MCF 10A (cell line): ENCODE data around the gene KLHL36. TPM values are rescaled to one million over a fixed set of nuclear protein-coding genes. Genes with fewer than 3 reads are reported as not detected.
A peak's percentile ranks its signal among the peaks of the same experiment; 100 is the strongest.

Source experiments
- BruUV-seq: library from RNA; stranded (reverse); fragments of 400-500 nt; replicated peaks from 2 replicates; lab custom pipeline; 2021; lab: Mats Ljungman, UMichigan
- CTCF ChIA-PET: fragments of 300-600 bp; sonication (Branson Sonifier 250); formaldehyde crosslinking; extraction: SDS; loops from one replicate; lab custom pipeline; 2021; ENCODE audit warnings: antibody characterized with exemption, inconsistent platforms; lab: Yijun Ruan, JAX
- POLR2A ChIA-PET: fragments of 300-600, 350-650 bp; sonication (Branson Sonifier 250); formaldehyde crosslinking; extraction: SDS; loops from one replicate; lab custom pipeline; 2020; ENCODE audit warnings: antibody characterized with exemption, inconsistent platforms; lab: Yijun Ruan, JAX
- DNase-seq: peaks from one replicate; pipeline ENCODE4 v3.0.0-alpha.2; 2018; ENCODE audit not compliant: unreplicated experiment
- H3K27ac Mint-ChIP-seq: one replicate; pipeline ENCODE4 v1.8.0; 2022; ENCODE audit warnings: mild to moderate bottlenecking, low read depth, mixed read lengths; ENCODE audit not compliant: unreplicated experiment
- H3K27me3 Mint-ChIP-seq: one replicate; pipeline ENCODE4 v1.8.0; 2022; ENCODE audit warnings: mixed read lengths; ENCODE audit not compliant: insufficient read depth, unreplicated experiment
- H3K36me3 Mint-ChIP-seq: one replicate; pipeline ENCODE4 v1.8.0; 2022; ENCODE audit warnings: mild to moderate bottlenecking, moderate library complexity, mixed read lengths; ENCODE audit not compliant: insufficient read depth, unreplicated experiment
- H3K4me1 Mint-ChIP-seq: one replicate; pipeline ENCODE4 v1.8.0; 2022; ENCODE audit warnings: mixed read lengths; ENCODE audit not compliant: insufficient read depth, unreplicated experiment
- H3K4me3 Mint-ChIP-seq: one replicate; pipeline ENCODE4 v1.8.0; 2022; ENCODE audit warnings: mild to moderate bottlenecking, moderate library complexity, mixed read lengths; ENCODE audit not compliant: unreplicated experiment
- H3K9me3 Mint-ChIP-seq: one replicate; pipeline ENCODE4 v1.8.0; 2022; ENCODE audit warnings: mixed read lengths; ENCODE audit not compliant: unreplicated experiment
- intact Hi-C: fragments of 100-400 bp; cut with micrococcal nuclease; formaldehyde crosslinking; loops from 2 replicates; pipeline ENCODE4 v1.14.1; 2022
- total RNA-seq: library from RNA; stranded (reverse); gene quantifications from 2 replicates; pipeline ENCODE4 v1.2.3, GENCODE V29; 2022
- TF ChIP-seq, protein P1 (sequence below): fragments of 200-600 bp; IDR thresholded peaks from one replicate; pipeline ENCODE4 v1.8.0; 2022; ENCODE audit warnings: antibody characterized with exemption, mild to moderate bottlenecking; ENCODE audit not compliant: unreplicated experiment

KLHL36 gene
- total RNA-seq, 1 experiment from 2014 or later, result 38.4 TPM

DNA sequence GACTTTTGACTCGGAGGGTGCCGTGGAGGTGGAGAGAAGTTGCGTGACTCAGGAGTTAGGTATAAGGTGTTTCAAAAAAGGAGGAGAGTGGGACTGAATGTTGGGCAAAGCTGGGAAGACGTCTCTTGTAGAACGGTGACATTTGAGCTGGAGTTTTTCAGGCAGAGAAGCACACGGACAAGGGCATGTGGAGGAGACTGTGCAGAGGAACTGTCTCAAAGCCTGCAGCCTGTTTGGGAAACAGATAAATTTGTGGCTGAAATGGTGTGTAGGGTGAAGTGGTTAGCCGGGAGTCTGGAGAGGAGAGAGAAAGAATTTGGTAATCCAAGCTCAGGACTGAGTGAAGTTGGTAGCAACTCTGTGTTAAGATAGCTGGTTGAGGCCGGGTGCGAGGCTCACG lies 61.3 kb downstream of the KLHL36 start:
- no peaks in the 10 kb centered on the region for H3K9me3 Mint-ChIP-seq
- peaks cover 44% of the 10 kb centered on the region for H3K4me1 Mint-ChIP-seq
- no peaks in the 10 kb centered on the region for H3K27me3 Mint-ChIP-seq
- POLR2A ChIA-PET, result interaction anchor here (1.2 to 1.5 kb wide), 2 partner anchors 9 to 13 kb away, joined by 3 to 5 read pairs; no protein-coding TSS in a partner anchor
- peak overlapping the region; percentile 28 for H3K27ac Mint-ChIP-seq
- H3K36me3 Mint-ChIP-seq, result peaks cover 33% of the 10 kb centered on the region
- intact Hi-C loops, result no loop called here
- CTCF ChIA-PET, result interaction anchor here (0.6 to 1.2 kb wide), 4 partner anchors 10 to 259 kb away, joined by 3 to 6 read pairs (median 4); no protein-coding TSS in a partner anchor
- no peak overlapping the region for H3K4me3 Mint-ChIP-seq
- DNase-seq, result no peak
- TF ChIP-seq, protein P1, sequence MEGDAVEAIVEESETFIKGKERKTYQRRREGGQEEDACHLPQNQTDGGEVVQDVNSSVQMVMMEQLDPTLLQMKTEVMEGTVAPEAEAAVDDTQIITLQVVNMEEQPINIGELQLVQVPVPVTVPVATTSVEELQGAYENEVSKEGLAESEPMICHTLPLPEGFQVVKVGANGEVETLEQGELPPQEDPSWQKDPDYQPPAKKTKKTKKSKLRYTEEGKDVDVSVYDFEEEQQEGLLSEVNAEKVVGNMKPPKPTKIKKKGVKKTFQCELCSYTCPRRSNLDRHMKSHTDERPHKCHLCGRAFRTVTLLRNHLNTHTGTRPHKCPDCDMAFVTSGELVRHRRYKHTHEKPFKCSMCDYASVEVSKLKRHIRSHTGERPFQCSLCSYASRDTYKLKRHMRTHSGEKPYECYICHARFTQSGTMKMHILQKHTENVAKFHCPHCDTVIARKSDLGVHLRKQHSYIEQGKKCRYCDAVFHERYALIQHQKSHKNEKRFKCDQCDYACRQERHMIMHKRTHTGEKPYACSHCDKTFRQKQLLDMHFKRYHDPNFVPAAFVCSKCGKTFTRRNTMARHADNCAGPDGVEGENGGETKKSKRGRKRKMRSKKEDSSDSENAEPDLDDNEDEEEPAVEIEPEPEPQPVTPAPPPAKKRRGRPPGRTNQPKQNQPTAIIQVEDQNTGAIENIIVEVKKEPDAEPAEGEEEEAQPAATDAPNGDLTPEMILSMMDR, result no peak
- BruUV-seq, result no TSS peak

DNA sequence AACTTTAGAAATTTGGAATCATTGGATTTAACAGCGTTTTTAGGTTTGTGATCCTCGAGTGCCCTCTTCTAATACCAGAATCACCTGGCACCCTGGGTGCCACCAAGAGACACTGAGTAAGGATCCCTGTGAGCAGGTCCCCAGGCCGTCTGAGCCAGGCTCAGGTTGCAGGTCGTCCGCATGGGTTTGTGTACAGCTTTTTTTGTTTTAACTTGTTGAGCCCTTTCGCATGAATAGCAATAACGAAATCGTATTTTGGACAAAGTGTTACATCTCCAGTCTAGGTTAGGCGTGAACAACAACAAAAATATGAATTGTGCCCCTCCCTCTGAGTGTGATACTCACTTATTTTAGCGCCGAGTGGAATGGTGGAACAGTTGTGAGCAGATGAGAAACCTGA lies 62.4 kb downstream of the KLHL36 start:
- Mint-ChIP-seq H3K27ac (no peak overlapping the region), H3K4me1 (peaks cover 45% of the 10 kb centered on the region), H3K9me3 (no peaks in the 10 kb centered on the region), H3K27me3 (no peaks in the 10 kb centered on the region), H3K36me3 (peaks cover 24% of the 10 kb centered on the region), H3K4me3 (no peak overlapping the region)
- intact Hi-C loops, result no loop called here
- no peak for DNase-seq
- CTCF ChIA-PET, result interaction anchor here (0.6 to 6.6 kb wide), 4 partner anchors 11 to 404 kb away, joined by 3 to 52 read pairs (median 4); no protein-coding TSS in a partner anchor
- POLR2A ChIA-PET, result interaction anchor here (0.6 to 1.1 kb wide), 3 partner anchors 10 to 660 kb away, joined by 3 to 4 read pairs (median 3); no protein-coding TSS in a partner anchor
- TF ChIP-seq, protein P1, result no peak
- no TSS peak for BruUV-seq

Other genes starting within 250 kb of the KLHL36 start
- 62.3 and 66.8 TPM in 2 replicates for gene MEAK7, start 143.9 kb upstream of the KLHL36 start, total RNA-seq
- 151 and 269 TPM in 2 replicates for gene COTL1, start 30.4 kb upstream of the KLHL36 start, total RNA-seq
- gene USP10, start 51.5 kb downstream of the KLHL36 start, total RNA-seq, result 114 and 129 TPM in 2 replicates
- 0.28 TPM in 1 of 2 replicates, not detected in the other for gene CRISPLD2, start 171.5 kb downstream of the KLHL36 start, total RNA-seq